Hypothalamus (tissue), 51 donors: ENCODE results near the gene ITPKB.
A peak's percentile ranks its signal among the peaks of the same experiment; 100 is the strongest.

ENCODE experiments used
- DNase-seq, 51 donors: peaks; one replicate each; lab custom pipeline; 2025; lab: John Stamatoyannopoulos, UW

Gene ITPKB

GRCh38 chr1:226655251-226656163, 83.6 kb downstream of the ITPKB start:
- peak in 2 of 51 donors; percentile 21 to 30 for DNase-seq

GRCh38 chr1:226654668-226655055, 84.4 kb downstream of the ITPKB start:
- DNase-seq, result no peak

GRCh38 chr1:226654046-226654667, 84.9 kb downstream of the ITPKB start:
- no peak for DNase-seq

- DNase-seq, result no peak
Measured at GRCh38 chr1:226653311-226653921, 85.7 kb downstream of the ITPKB start.

GRCh38 chr1:226652613-226653012, 86.5 kb downstream of the ITPKB start:
- no peak for DNase-seq

GRCh38 chr1:226651732-226652105, 87.4 kb downstream of the ITPKB start:
- peak in 8 of 51 donors; percentile 23 to 77 (median 44) for DNase-seq

GRCh38 chr1:226651041-226651731, 87.9 kb downstream of the ITPKB start:
- no peak for DNase-seq

GRCh38 chr1:226650236-226650841, 88.7 kb downstream of the ITPKB start:
- no peak for DNase-seq

GRCh38 chr1:226649780-226650179, 89.3 kb downstream of the ITPKB start:
- peak in 2 of 51 donors; percentile 23 to 29 for DNase-seq

GRCh38 chr1:226649244-226649643, 89.8 kb downstream of the ITPKB start:
- no peak for DNase-seq

- no peak for DNase-seq
Measured at GRCh38 chr1:226648421-226648820, 90.7 kb downstream of the ITPKB start.

GRCh38 chr1:226647719-226648118, 91.4 kb downstream of the ITPKB start:
- no peak for DNase-seq

- no peak for DNase-seq
Measured at GRCh38 chr1:226646870-226647449, 92.1 kb downstream of the ITPKB start.

- DNase-seq, result peak in 2 of 51 donors; percentile 33 to 44
Measured at GRCh38 chr1:226646026-226646869, 92.8 kb downstream of the ITPKB start.

- no peak for DNase-seq
Measured at GRCh38 chr1:226645279-226645976, 93.7 kb downstream of the ITPKB start.

- no peak for DNase-seq
Measured at GRCh38 chr1:226644541-226645176, 94.4 kb downstream of the ITPKB start.

- DNase-seq, result no peak
Measured at GRCh38 chr1:226643611-226644540, 95.2 kb downstream of the ITPKB start.
